CD8-positive, alpha-beta memory T cell (primary cell): ENCODE measurements around the gene FADS3. TPM values are rescaled to one million over a fixed set of nuclear protein-coding genes. Genes with fewer than 3 reads are reported as not detected.
A peak's percentile ranks its signal among the peaks of the same experiment; 100 is the strongest.

Experiments
- CTCF ChIA-PET: fragments of 350-600 bp; sonication (Branson Sonifier 250); formaldehyde crosslinking; loops from one replicate; lab custom pipeline; 2021; ENCODE audit warnings: antibody characterized with exemption; lab: Charles Lee
- POLR2A ChIA-PET: fragments of 350-600 bp; sonication (Branson Sonifier 250); formaldehyde crosslinking; loops from one replicate; lab custom pipeline; 2021; ENCODE audit warnings: antibody characterized with exemption; lab: Charles Lee
- DNase-seq, 5 donors: peaks; one replicate each; pipeline versions ENCODE4 v3.0.0 to v3.0.0-alpha.2; 2020 to 2022; ENCODE audit warnings: mixed read lengths in 1 of 5
- H3K27ac ChIP-seq: one replicate; pipeline ENCODE4 v1.7.0; 2013; ENCODE audit warnings: low read depth, mild to moderate bottlenecking, low read length, moderate library complexity
- H3K27me3 ChIP-seq: 2 replicates; pipeline ENCODE4 v1.7.0; 2013; ENCODE audit warnings: low read length, mild to moderate bottlenecking; ENCODE audit not compliant: insufficient read depth, poor library complexity, severe bottlenecking
- H3K36me3 ChIP-seq: 2 replicates; pipeline ENCODE4 v1.7.0; 2013; ENCODE audit warnings: mild to moderate bottlenecking, low read length, moderate library complexity; ENCODE audit not compliant: insufficient read depth
- H3K4me1 ChIP-seq: 2 replicates; pipeline ENCODE4 v1.7.0; 2013; ENCODE audit warnings: mild to moderate bottlenecking, low read length, moderate library complexity; ENCODE audit not compliant: insufficient read depth
- H3K4me3 ChIP-seq: 2 replicates; pipeline ENCODE4 v1.7.0; 2013; ENCODE audit warnings: mild to moderate bottlenecking, low read length
- H3K9me3 ChIP-seq: 2 replicates; pipeline ENCODE4 v1.7.0; 2013; ENCODE audit warnings: mild to moderate bottlenecking, low read length
- H3K27ac Mint-ChIP-seq, 8 donors: one replicate each; pipeline ENCODE4 v1.8.0; 2020 to 2021; ENCODE audit warnings: mixed read lengths in 8 of 8, mild to moderate bottlenecking in 6 of 8, inconsistent platforms in 3 of 8, moderate library complexity in 3 of 8
- H3K27me3 Mint-ChIP-seq, 2 donors: one replicate each; pipeline ENCODE4 v1.8.0; 2020 to 2021; ENCODE audit warnings: mixed read lengths in 2 of 2, mild to moderate bottlenecking in 1 of 2, moderate library complexity in 1 of 2
- H3K36me3 Mint-ChIP-seq, 3 donors: one replicate each; pipeline ENCODE4 v1.8.0; 2020 to 2021; ENCODE audit warnings: mixed read lengths in 3 of 3, inconsistent platforms in 1 of 3, mild to moderate bottlenecking in 1 of 3
- H3K4me1 Mint-ChIP-seq, 3 donors: one replicate each; pipeline ENCODE4 v1.8.0; 2020 to 2021; ENCODE audit warnings: mixed read lengths in 3 of 3, inconsistent platforms in 1 of 3, mild to moderate bottlenecking in 1 of 3
- H3K4me3 Mint-ChIP-seq, 7 donors: one replicate each; pipeline ENCODE4 v1.8.0; 2020 to 2021; ENCODE audit warnings: mixed read lengths in 7 of 7, mild to moderate bottlenecking in 6 of 7, moderate library complexity in 4 of 7, inconsistent platforms in 2 of 7
- H3K9me3 Mint-ChIP-seq, 5 donors: one replicate each; pipeline ENCODE4 v1.8.0; 2020 to 2022; ENCODE audit warnings: mixed read lengths in 5 of 5, mild to moderate bottlenecking in 3 of 5, moderate library complexity in 2 of 5, inconsistent platforms in 1 of 5
- polyA plus RNA-seq: library from polyadenylated mRNA; unstranded; fragments of 300-500 nt; fragmentation: Illumina TruSeq; gene quantifications from one replicate; pipeline ENCODE4 v1.2.3, GENCODE V29; 2021
- total RNA-seq, 2 experiments: library from RNA; stranded (reverse); gene quantifications; one replicate each; pipeline ENCODE4 v1.2.3, GENCODE V29; 2021

FADS3 gene
- total RNA-seq (1 to 10 TPM; 5.8 to 7.7 TPM), polyA plus RNA-seq (2.6 TPM)

DNA sequence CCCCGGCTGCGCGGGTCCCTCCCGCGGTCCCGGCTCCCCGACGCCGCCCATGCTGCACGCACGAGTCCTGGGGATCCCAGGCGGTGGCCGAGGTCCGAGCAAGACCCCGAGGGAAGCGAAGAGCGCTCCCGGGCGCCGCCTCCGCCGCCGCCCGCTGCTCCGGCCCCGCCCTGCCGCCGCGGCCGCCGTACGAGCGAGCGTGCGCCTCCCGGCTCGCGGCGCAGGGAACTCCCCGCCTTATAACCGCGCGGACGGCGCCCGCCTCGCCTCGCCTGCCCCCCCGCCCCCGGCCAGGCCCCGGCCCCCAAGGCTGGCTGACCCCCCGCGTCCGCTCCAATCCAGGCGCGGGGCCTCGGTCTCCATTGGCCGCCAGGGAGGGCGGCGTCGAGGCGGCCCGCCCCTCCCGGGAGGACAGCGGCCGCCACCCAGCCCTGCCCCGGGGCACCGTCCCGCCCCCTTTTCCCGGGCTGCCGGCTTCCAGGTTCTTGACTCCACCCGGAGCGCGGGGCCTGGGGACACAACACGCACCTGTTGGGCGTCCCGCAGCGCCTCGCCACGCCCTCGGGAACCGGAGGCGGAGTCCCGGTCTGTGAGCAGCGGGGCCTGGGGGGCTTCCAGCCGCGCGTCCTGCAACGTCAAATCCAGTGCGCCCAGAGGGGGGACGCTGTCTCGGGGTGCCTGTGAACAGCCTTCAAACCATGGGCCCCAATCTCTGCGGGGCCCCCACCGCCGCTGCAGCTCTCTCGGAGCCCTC is at the start of gene FADS3:
Gene FADS3 (minus strand): TSS at position 215 of the 754 bp plus-strand sequence. CDS start 164 bp downstream, at position 51.
- peak within 1 kb of the TSS; percentile 78 to 91 (median 84) for H3K4me3 Mint-ChIP-seq
- Histone ChIP-seq H3K27me3 (no peaks in the 10 kb centered on the region), H3K36me3 (no peaks in the 10 kb centered on the region), H3K4me3 (peak within 1 kb of the TSS; percentile 72), H3K9me3 (no peaks in the 10 kb centered on the region), H3K27ac (peak within 1 kb of the TSS; percentile 61), H3K4me1 (peaks cover 12% of the 10 kb centered on the region)
- peaks cover 4 to 11% (median 4%) of the 10 kb centered on the region in 3 donors for H3K4me1 Mint-ChIP-seq
- POLR2A ChIA-PET = interaction anchor here (1.5 kb wide), 1 partner anchor 77 kb away, joined by 3 read pairs; no protein-coding TSS in a partner anchor
- H3K27ac Mint-ChIP-seq = peak within 1 kb of the TSS; percentile 50 to 90 (median 80)
- CTCF ChIA-PET = interaction anchor here (1.2 to 3.1 kb wide), 5 partner anchors 7 to 217 kb away, joined by 3 to 18 read pairs (median 5); no protein-coding TSS in a partner anchor
- peak; percentile 67 to 78 (median 70) for DNase-seq
- no peaks in the 10 kb centered on the region for H3K36me3 Mint-ChIP-seq
- no peaks in the 10 kb centered on the region for H3K27me3 Mint-ChIP-seq
- H3K9me3 Mint-ChIP-seq = no peaks in the 10 kb centered on the region

GRCh38 chr11:61940466-61940865 is 49.1 kb upstream of the FADS3 start:
- Mint-ChIP-seq H3K36me3 (peaks cover 0 to 6% (median 3%) of the 10 kb centered on the region in 3 donors), H3K9me3 (peaks cover 4 to 22% (median 16%) of the 10 kb centered on the region in 5 donors), H3K4me1 (no peaks in the 10 kb centered on the region), H3K27me3 (peaks cover 20 to 31% of the 10 kb centered on the region in 2 donors), H3K4me3 (no peak overlapping the region), H3K27ac (peak overlapping the region in 1 of 8 donors; percentile 35)
- Histone ChIP-seq H3K27me3 (no peaks in the 10 kb centered on the region), H3K27ac (no peak overlapping the region), H3K4me1 (no peaks in the 10 kb centered on the region), H3K9me3 (no peaks in the 10 kb centered on the region), H3K4me3 (no peak overlapping the region), H3K36me3 (no peaks in the 10 kb centered on the region)
- ChIA-PET CTCF (no interaction called here), POLR2A (no interaction called here)
- no peak for DNase-seq

GRCh38 chr11:61935861-61936260 is 44.5 kb upstream of the FADS3 start:
- DNase-seq = no peak
- Histone ChIP-seq H3K36me3 (no peaks in the 10 kb centered on the region), H3K27me3 (peaks cover 4% of the 10 kb centered on the region), H3K27ac (no peak overlapping the region), H3K4me1 (no peaks in the 10 kb centered on the region), H3K9me3 (no peaks in the 10 kb centered on the region), H3K4me3 (no peak overlapping the region)
- CTCF ChIA-PET = no interaction called here
- Mint-ChIP-seq H3K4me1 (no peaks in the 10 kb centered on the region), H3K27ac (no peak overlapping the region), H3K4me3 (no peak overlapping the region), H3K9me3 (peaks cover 10 to 37% (median 22%) of the 10 kb centered on the region in 5 donors), H3K36me3 (peaks cover 0 to 16% (median 3%) of the 10 kb centered on the region in 3 donors), H3K27me3 (peaks cover 22 to 56% of the 10 kb centered on the region in 2 donors)
- POLR2A ChIA-PET = no interaction called here

DNA sequence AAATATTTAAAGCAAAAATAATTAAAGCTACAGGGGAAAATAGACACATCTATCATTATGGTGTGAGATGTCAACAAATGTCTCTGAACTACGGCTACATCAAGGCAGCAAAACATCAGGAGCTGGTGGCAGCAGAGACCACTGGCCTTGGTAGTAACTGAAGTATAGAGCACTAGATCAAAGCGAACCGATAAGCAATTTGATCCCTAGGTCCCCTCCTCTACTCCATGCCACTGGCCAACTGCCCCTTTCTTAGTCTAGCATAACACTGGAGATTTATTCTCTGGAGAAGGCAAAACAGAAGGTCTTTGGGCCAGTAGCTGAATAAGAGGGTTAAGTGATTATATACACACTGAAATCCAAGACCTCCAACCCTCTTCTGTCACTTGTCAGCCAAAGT is 39.6 kb upstream of the FADS3 start:
- H3K9me3 ChIP-seq = no peaks in the 10 kb centered on the region
- no peak overlapping the region for H3K4me3 ChIP-seq
- H3K27me3 ChIP-seq = peaks cover 5% of the 10 kb centered on the region
- H3K4me1 ChIP-seq = no peaks in the 10 kb centered on the region
- Mint-ChIP-seq H3K9me3 (peaks cover 5 to 17% (median 8%) of the 10 kb centered on the region in 5 donors), H3K4me1 (no peaks in the 10 kb centered on the region), H3K27ac (no peak overlapping the region), H3K27me3 (peaks cover 17 to 37% of the 10 kb centered on the region in 2 donors), H3K4me3 (no peak overlapping the region), H3K36me3 (peaks cover 0 to 12% (median under 1%) of the 10 kb centered on the region in 3 donors)
- ChIA-PET POLR2A (no interaction called here), CTCF (interaction anchor here (1.3 kb wide), 1 partner anchor 32 kb away, joined by 4 read pairs; no protein-coding TSS in a partner anchor)
- no peaks in the 10 kb centered on the region for H3K36me3 ChIP-seq
- H3K27ac ChIP-seq = no peak overlapping the region
- no peak for DNase-seq

DNA sequence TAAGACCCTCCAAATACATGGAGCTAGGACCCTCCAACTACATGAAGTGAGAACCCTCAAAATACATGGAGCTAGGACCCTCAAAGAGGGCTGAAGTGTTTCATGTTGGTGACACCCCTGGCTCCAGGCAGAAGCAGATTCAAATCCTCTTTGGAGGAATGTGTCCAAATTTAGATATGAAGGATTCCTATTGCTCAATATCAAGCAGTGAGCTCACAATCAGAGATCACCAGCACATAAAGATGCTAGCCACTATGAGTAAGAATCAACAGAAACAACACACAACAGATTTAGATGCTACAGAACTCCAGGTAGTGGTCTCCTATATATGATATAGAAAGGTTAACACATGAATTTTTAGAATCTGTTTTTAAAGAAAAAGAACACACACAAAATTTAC is 37.3 kb upstream of the FADS3 start:
- Histone ChIP-seq H3K27ac (no peak overlapping the region), H3K4me3 (no peak overlapping the region), H3K27me3 (peaks cover 5% of the 10 kb centered on the region), H3K36me3 (no peaks in the 10 kb centered on the region), H3K4me1 (no peaks in the 10 kb centered on the region), H3K9me3 (no peaks in the 10 kb centered on the region)
- H3K27me3 Mint-ChIP-seq = peaks cover 18 to 28% of the 10 kb centered on the region in 2 donors
- CTCF ChIA-PET = interaction anchor here (0.9 to 2.2 kb wide), 4 partner anchors 9 to 31 kb away, joined by 3 to 8 read pairs (median 4); no protein-coding TSS in a partner anchor
- H3K9me3 Mint-ChIP-seq = peaks cover 3 to 7% (median 5%) of the 10 kb centered on the region in 5 donors
- H3K36me3 Mint-ChIP-seq = peaks cover 0 to 6% (median 0%) of the 10 kb centered on the region in 3 donors
- no peak overlapping the region for H3K27ac Mint-ChIP-seq
- DNase-seq = no peak
- H3K4me3 Mint-ChIP-seq = no peak overlapping the region
- POLR2A ChIA-PET = interaction anchor here (0.7 kb wide), 1 partner anchor 1129 kb away, joined by 3 read pairs; no protein-coding TSS in a partner anchor
- no peaks in the 10 kb centered on the region for H3K4me1 Mint-ChIP-seq

DNA sequence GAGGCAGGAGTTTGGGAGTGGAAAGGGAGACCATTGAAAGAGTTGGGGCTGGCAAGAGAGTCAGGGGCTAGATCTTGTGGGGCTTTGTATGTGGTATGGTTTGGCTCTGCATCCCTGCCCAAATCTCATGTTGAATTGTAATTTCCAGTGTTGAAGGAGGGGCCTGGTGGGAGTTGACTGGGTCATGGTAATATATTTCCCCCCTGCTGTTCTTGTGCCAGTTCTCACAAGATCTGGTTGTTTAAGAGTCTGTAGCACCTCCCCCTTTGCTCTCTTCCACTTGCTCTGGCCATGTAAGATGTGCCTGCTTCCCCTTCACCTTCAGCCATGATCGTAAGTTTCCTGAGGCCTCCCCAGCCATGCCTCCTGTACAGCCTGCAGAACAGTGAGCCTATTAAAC is 36.2 kb upstream of the FADS3 start:
- H3K4me1 Mint-ChIP-seq = no peaks in the 10 kb centered on the region
- CTCF ChIA-PET = interaction anchor here (2.2 kb wide), 1 partner anchor 20 kb away, joined by 8 read pairs; no protein-coding TSS in a partner anchor
- H3K36me3 Mint-ChIP-seq = no peaks in the 10 kb centered on the region
- Histone ChIP-seq H3K36me3 (no peaks in the 10 kb centered on the region), H3K9me3 (no peaks in the 10 kb centered on the region), H3K27me3 (peaks cover 5% of the 10 kb centered on the region), H3K27ac (no peak overlapping the region), H3K4me1 (no peaks in the 10 kb centered on the region), H3K4me3 (no peak overlapping the region)
- POLR2A ChIA-PET = no interaction called here
- peaks cover 19 to 29% of the 10 kb centered on the region in 2 donors for H3K27me3 Mint-ChIP-seq
- no peaks in the 10 kb centered on the region for H3K9me3 Mint-ChIP-seq
- peak overlapping the region in 1 of 8 donors; percentile 24 for H3K27ac Mint-ChIP-seq
- H3K4me3 Mint-ChIP-seq = no peak overlapping the region
- no peak for DNase-seq

DNA sequence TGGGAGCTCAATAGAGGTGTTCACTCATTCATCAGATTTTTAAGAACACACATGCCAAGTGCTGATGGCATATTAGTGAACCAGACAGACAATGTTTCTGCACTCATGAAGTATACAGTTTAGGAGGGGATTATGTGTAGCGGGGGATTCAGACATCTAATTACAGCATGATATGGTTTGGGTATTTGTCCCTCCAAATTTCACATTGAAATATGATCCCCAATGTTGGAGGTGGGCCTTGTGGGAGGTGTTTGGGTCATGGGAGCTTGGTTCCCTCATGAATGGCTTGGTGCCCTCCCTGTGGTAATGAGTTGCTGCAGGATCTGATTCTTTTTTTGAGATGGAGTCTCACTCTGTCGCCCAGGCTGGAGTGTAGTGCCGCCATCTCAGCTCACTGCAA is 34.9 kb upstream of the FADS3 start:
- Histone ChIP-seq H3K4me3 (no peak overlapping the region), H3K9me3 (no peaks in the 10 kb centered on the region), H3K4me1 (no peaks in the 10 kb centered on the region), H3K27ac (no peak overlapping the region), H3K36me3 (no peaks in the 10 kb centered on the region), H3K27me3 (peaks cover 5% of the 10 kb centered on the region)
- Mint-ChIP-seq H3K36me3 (no peaks in the 10 kb centered on the region), H3K4me3 (no peak overlapping the region), H3K4me1 (no peaks in the 10 kb centered on the region), H3K9me3 (no peaks in the 10 kb centered on the region), H3K27me3 (peaks cover 22 to 29% of the 10 kb centered on the region in 2 donors), H3K27ac (no peak overlapping the region)
- ChIA-PET POLR2A (no interaction called here), CTCF (interaction anchor here (1.9 kb wide), 1 partner anchor 29 kb away, joined by 5 read pairs; no protein-coding TSS in a partner anchor)
- no peak for DNase-seq

DNA sequence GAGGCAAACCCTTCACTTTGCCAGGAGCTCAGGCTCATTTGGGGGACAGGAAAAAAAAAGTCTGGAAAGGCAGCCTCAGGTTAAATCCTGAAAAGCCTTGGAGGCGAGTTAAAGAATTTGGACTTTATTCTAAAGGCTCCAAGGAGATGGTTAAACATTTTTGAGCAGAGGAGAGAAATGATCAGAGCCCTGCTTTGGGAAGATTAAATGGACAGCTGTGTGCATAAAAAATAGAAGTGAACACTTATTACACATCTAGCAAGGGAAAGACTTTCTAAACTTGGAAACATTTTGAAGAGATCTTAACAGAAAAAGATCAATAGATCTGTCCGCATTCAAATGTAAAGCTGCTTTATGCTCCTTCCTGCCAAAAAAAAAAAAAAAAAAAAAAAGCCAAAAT is 34.4 kb upstream of the FADS3 start:
- H3K36me3 ChIP-seq = no peaks in the 10 kb centered on the region
- Mint-ChIP-seq H3K27me3 (peaks cover 24 to 26% of the 10 kb centered on the region in 2 donors), H3K27ac (no peak overlapping the region), H3K4me3 (no peak overlapping the region), H3K9me3 (no peaks in the 10 kb centered on the region), H3K4me1 (no peaks in the 10 kb centered on the region), H3K36me3 (no peaks in the 10 kb centered on the region)
- no peak overlapping the region for H3K27ac ChIP-seq
- H3K9me3 ChIP-seq = no peaks in the 10 kb centered on the region
- no peak for DNase-seq
- H3K27me3 ChIP-seq = no peaks in the 10 kb centered on the region
- CTCF ChIA-PET = interaction anchor here (1.9 to 2.6 kb wide), 2 partner anchors 28 to 156 kb away, joined by 5 to 10 read pairs; no protein-coding TSS in a partner anchor
- no peaks in the 10 kb centered on the region for H3K4me1 ChIP-seq
- H3K4me3 ChIP-seq = no peak overlapping the region
- POLR2A ChIA-PET = interaction anchor here (0.7 kb wide), 1 partner anchor 66 kb away, joined by 3 read pairs; no protein-coding TSS in a partner anchor
